Measurements from ENCODE around the gene OR56B1.
"Not testable (repeated sequence)": the region's sequence is repeated elsewhere in the genome, so short reads cannot be mapped to it uniquely, and the experiment has no call there.

OR56B1 gene

GRCh38 chr11:5736396-5736795 lies at the start of gene OR56B1:
TSS of gene OR56B1 (plus strand) at chr11:5736448. CDS start at chr11:5736517, 69 bp downstream.
- DNase-seq = no peak

- DNase-seq = no peak
Observed at GRCh38 chr11:5688482-5688881, 47.8 kb upstream of the OR56B1 start.

DNA sequence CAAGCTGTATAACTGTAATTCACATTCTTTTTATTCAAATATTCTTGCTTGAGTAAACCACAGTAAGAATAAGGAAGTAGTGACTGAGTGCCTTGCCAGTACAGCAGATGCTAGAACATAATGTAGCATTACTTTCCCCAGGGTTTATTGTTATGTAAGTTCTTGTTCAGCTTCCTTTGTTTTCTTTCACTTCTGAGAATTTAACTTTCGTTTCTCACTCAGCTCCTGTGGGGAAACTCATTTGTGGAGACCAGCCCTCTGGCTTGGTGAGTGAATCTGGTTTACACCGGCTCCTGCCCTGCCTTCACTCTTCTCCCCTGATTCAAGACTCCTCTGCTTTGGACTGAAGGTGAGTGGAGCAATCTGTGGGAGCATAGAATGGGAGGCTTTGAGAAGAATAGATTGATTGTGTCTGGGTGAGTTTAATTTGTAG lies 46.7 kb upstream of the OR56B1 start, which contains the start of gene TRIM22:
Gene TRIM22, plus strand, starts transcription at position 240 of the 433 bp plus-strand sequence. CDS start 6,443 bp downstream, outside the sequence.
- DNase-seq = no peak

GRCh38 chr11:5690216-5690615 lies 46.0 kb upstream of the OR56B1 start:
- DNase-seq = no peak

GRCh38 chr11:5690736-5691135 lies 45.5 kb upstream of the OR56B1 start:
- DNase-seq = no peak

DNA sequence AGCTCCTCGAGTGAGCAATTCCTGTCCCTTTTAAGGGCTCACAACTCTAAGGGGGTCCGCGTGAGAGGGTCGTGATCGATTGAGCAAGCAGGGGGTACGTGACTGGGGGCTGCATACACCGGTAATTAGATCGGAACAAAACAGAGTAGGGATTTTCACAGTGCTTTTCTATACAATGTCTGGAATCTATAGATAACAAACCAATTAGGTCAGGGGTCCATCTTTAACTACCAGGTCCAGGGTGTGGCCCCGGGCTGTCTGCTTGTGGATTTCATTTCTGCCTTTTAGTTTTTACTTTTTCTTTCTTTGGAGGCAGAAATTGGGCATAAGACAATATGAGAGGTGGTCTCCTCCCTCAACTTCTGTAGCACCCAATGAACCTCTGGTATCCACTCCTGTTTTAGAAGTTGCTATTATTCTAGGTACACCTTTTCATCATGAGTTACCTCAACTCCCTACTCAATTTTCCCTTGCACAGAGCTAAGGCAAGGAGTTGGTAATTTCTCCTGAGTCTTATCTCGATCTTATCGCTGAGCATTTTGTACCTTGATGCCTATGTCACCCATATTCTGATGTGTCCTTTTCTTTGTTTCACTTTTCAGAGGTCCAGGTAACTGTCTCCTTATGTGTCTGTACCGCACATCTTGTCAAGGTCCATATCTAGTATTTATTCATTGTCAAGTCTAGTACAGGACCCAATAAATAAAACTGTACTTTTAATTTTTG lies 44.8 kb upstream of the OR56B1 start:
- DNase-seq = not testable (repeated sequence)

- no peak for DNase-seq
Observed at GRCh38 chr11:5691964-5692361, 44.3 kb upstream of the OR56B1 start.

DNA sequence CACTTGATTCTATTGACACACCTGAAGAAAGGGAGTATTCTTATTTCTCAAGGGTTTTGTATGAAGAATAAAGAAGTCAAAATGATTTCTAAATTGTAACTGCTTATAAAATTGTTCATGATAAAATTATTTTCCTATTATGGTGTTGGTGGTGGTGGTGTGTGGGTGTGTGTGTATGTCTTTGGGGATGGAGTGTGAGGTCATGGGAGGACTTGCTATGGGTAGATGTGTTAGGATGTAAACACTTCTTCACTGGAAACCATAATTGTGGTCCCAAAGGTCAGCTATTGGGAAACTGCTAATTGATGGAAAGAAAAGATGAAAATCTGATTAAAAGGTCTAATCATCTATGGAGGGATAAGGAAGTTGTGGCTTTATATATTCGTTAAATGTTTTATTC lies 41.6 kb upstream of the OR56B1 start:
- DNase-seq = no peak

- DNase-seq = no peak
Observed at GRCh38 chr11:5695580-5695979, 40.7 kb upstream of the OR56B1 start.

DNA sequence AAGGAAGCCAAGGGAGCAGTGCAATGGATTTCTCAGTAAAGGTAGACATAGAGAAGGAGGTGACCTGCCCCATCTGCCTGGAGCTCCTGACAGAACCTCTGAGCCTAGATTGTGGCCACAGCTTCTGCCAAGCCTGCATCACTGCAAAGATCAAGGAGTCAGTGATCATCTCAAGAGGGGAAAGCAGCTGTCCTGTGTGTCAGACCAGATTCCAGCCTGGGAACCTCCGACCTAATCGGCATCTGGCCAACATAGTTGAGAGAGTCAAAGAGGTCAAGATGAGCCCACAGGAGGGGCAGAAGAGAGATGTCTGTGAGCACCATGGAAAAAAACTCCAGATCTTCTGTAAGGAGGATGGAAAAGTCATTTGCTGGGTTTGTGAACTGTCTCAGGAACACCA lies 40.0 kb upstream of the OR56B1 start:
- DNase-seq = no peak

DNA sequence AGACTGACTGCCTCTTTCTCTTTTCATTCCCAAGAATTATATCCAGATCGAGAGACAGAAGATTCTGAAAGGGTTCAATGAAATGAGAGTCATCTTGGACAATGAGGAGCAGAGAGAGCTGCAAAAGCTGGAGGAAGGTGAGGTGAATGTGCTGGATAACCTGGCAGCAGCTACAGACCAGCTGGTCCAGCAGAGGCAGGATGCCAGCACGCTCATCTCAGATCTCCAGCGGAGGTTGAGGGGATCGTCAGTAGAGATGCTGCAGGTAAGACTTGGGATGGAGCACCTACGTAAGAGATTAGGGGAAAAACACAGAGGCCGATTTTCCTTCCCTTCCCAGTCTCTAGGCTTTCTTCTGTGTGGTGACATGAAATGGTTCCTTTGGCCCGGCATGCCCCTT lies 38.0 kb upstream of the OR56B1 start:
- DNase-seq = no peak

- no peak for DNase-seq
Observed at GRCh38 chr11:5700421-5701054, 35.7 kb upstream of the OR56B1 start.

- DNase-seq = no peak
Observed at GRCh38 chr11:5701055-5701577, 35.1 kb upstream of the OR56B1 start.

GRCh38 chr11:5703741-5704536 lies 32.3 kb upstream of the OR56B1 start:
- no peak for DNase-seq

DNA sequence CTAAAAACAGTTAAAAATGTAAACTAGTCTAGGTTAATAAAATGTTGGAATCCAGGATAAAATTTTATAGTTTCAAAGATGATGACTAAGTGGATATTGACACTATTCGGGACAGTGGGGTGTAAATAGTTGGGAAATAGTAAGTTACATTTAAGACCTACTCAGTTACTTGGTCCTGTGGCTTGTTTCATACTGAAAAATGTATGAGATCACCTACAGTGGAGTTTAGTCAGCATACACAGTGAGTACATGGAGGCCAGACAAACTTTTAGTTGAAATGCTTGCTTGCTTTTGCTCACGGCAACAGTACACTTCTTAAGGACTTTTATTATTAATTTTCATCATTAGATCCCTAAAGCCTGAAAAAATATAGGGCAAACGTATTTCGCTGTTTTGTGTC lies 30.6 kb upstream of the OR56B1 start:
- DNase-seq = no peak

DNA sequence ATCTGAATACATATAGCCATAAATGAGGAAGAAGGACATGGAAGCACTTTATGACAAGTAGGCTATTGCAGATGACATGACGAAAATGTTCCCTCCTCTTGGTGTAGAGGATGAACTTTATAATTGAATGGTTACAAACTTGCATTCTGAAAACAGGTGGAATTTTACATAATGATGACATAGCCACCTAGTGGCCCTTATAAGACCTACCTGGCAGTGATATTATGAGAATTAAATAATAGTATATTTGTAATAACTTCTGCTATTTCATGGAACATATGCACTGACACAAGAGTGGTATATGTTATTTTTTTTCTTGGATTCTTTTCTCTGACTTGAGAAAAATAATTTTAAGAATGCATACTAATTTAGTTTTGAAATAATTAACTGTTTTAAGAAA lies 23.7 kb upstream of the OR56B1 start:
- no peak for DNase-seq

- no peak for DNase-seq
Observed at GRCh38 chr11:5713695-5714094, 22.6 kb upstream of the OR56B1 start.

DNA sequence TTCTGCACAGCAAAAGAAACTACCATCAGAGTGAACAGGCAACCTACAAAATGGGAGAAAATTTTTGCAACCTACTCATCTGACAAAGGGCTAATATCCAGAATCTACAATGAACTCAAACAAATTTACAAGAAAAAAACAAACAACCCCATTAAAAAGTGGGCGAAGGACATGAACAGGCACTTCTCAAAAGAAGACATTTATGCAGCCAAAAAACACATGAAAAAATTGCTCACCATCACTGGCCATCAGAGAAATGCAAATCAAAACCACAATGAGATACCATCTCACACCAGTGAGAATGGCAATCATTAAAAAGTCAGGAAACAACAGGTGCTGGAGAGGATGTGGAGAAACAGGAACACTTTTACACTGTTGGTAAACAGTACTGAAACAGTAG lies 19.7 kb upstream of the OR56B1 start:
- not testable (repeated sequence) for DNase-seq

DNA sequence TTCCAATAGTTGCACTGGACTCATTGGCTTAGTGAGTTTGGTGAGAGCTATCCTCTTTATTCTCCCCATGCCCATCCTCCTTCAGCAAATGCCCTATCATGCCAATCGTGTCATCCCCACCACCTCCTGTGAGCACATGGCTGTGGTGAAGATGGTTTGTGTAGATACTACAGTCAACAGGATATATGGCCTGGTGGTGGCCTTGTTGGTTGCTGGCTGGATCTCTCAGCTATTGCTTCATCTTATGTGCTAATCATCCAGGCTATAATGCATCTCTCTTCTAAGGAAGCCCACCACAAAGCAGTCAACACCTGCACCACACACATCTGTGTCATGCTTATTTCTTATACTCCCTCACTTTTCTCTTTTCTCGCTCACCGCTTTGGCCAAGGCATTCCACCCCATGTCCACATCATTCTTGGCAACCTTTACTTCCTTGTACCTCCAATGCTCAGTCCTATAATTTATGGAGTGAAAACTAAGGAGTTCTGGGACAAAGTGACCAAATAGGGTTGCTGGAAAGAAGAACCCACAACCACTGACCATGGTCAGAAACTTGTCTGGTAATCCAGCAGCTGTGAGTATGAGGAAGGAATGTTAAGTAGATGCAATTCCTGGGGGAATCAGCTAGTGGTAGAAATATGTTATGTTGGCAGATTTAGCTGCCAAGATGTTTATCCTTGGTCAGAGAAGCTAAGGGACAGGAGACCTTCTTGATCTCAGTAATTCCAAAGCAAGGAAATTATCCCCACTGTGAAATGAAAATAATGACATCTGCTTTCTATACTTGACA lies 16.3 kb upstream of the OR56B1 start:
- no peak for DNase-seq

DNA sequence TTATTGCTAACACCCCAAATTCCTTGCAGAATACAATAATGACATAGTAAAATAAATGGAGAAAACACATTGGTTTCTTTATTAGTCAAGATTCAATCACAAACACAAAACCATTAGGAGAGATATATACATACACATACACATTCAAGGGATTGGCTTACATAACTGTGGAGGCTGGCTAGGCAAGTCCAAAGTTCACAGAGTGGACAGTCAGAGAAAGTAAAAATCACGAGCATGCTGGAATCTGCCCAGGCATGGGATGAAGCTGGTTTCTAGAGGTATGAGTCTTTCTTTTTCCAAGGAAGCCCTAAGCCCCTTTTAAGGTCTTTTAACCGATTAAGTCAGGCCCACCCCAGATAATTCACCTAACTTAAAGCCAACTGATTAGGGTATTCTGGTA lies 13.6 kb upstream of the OR56B1 start:
- DNase-seq = no peak

DNA sequence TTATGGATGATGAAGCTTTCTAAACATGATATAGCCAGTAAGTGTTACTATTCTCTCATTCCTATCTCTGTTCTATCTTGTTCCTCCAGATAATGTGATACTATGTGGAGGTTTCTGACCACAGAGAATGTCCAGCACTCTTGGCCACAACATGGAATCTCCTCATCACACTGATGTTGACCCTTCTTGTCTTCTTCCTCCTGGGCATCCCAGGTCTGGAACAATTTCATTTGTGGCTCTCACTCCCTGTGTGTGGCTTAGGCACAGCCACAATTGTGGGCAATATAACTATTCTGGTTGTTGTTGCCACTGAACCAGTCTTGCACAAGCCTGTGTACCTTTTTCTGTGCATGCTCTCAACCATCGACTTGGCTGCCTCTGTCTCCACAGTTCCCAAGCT lies 9.9 kb upstream of the OR56B1 start:
- DNase-seq = no peak

GRCh38 chr11:5727691-5728090 lies 8.6 kb upstream of the OR56B1 start:
- no peak for DNase-seq

- DNase-seq = no peak
Observed at GRCh38 chr11:5737091-5737490, 843 bp downstream of the OR56B1 start.

Data from NCI-H2227 treated with DMSO at 0.1 percent for 48 hours (cell line).